Right atrium auricular region (tissue), 2 donors: ENCODE results near the gene NTN5. TPM values are rescaled to one million over a fixed set of nuclear protein-coding genes. Genes with fewer than 3 reads are reported as not detected.

ENCODE experiments used
- DNase-seq: peaks from one replicate; pipeline ENCODE4 v3.0.0-alpha.2; 2019; ENCODE audit warnings: low spot score
- H3K27ac ChIP-seq, 2 donors: fragments of 200-600 bp; sonication (generic); 1 replicate in 1 of 2; 2 replicates in 1 of 2; pipeline ENCODE4 v1.5.1; 2016 to 2019
- H3K27me3 ChIP-seq, 2 donors: fragments of 200-600 bp; sonication (generic); one replicate each; pipeline versions ENCODE4 v1.5.1 to v1.6.0; 2017 to 2019
- H3K36me3 ChIP-seq: fragments of 200-600 bp; sonication (generic); one replicate; pipeline ENCODE4 v1.5.1; 2016
- H3K4me1 ChIP-seq, 2 donors: fragments of 200-600 bp; sonication (generic); one replicate each; pipeline versions ENCODE4 v1.5.1 to v1.6.0; 2017 to 2019
- H3K4me3 ChIP-seq, 2 donors: fragments of 200-600 bp; sonication (generic); 1 replicate in 1 of 2; 2 replicates in 1 of 2; pipeline ENCODE4 v1.5.1; 2017 to 2019; ENCODE audit warnings: mild to moderate bottlenecking in 1 of 2, moderate library complexity in 1 of 2
- H3K9me3 ChIP-seq, 2 donors: fragments of 200-600 bp; sonication (generic); one replicate each; pipeline ENCODE4 v1.5.1; 2019
- total RNA-seq, 2 donors: library from RNA; depleted of rRNA; stranded (reverse); fragments of >200 nt; gene quantifications; one replicate each; pipeline ENCODE4 v1.1.0, GENCODE V29; 2016
- TF ChIP-seq, protein P1 (sequence below), 2 donors: fragments of 200-600 bp; sonication (generic); IDR thresholded peaks; one replicate each; pipeline ENCODE4 v1.5.1; 2019; ENCODE audit warnings: antibody characterized with exemption in 2 of 2

NTN5 gene, protein sequence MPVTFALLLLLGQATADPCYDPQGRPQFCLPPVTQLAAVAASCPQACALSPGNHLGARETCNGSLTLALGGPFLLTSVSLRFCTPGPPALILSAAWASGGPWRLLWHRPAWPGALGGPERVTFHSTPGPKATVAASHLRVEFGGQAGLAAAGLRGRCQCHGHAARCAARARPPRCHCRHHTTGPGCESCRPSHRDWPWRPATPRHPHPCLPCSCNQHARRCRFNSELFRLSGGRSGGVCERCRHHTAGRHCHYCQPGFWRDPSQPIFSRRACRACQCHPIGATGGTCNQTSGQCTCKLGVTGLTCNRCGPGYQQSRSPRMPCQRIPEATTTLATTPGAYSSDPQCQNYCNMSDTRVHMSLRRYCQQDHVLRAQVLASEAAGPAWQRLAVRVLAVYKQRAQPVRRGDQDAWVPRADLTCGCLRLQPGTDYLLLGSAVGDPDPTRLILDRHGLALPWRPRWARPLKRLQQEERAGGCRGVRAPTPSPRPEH
- total RNA-seq = under 1 TPM in 1 of 2 donors, not detected in 1; 0.16 TPM

DNA sequence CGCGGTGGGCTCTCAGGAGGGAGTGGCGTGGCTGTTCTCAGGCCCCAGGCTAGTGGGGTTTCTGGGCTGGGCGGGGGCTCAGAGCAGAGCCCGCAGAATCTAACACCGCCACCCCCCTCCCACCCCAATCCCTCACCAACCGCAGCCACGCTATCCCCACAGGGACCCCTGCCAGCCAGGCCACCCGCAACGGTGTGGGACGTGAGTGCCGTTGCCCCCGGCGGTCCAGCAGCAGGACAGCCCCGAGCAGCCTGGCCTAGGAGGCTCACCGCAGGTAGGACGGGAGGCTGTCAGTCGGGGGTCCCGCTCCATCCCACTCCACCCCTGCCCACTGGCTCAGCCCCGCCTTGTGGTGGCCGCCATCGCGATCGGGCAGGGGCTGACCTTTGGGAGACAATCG lies at the start of gene NTN5:
Gene NTN5 (minus strand): TSS at position 24 of the 400 bp plus-strand sequence. CDS start 2,031 bp downstream, outside the sequence.
- H3K36me3 ChIP-seq = no peaks in the 10 kb centered on the region
- TF ChIP-seq, protein P1, sequence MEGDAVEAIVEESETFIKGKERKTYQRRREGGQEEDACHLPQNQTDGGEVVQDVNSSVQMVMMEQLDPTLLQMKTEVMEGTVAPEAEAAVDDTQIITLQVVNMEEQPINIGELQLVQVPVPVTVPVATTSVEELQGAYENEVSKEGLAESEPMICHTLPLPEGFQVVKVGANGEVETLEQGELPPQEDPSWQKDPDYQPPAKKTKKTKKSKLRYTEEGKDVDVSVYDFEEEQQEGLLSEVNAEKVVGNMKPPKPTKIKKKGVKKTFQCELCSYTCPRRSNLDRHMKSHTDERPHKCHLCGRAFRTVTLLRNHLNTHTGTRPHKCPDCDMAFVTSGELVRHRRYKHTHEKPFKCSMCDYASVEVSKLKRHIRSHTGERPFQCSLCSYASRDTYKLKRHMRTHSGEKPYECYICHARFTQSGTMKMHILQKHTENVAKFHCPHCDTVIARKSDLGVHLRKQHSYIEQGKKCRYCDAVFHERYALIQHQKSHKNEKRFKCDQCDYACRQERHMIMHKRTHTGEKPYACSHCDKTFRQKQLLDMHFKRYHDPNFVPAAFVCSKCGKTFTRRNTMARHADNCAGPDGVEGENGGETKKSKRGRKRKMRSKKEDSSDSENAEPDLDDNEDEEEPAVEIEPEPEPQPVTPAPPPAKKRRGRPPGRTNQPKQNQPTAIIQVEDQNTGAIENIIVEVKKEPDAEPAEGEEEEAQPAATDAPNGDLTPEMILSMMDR (IDR thresholded peaks at IDR 0.05) = no peak
- no peak within 1 kb of the TSS for H3K4me3 ChIP-seq
- peaks cover 0 to 6% of the 10 kb centered on the region in 2 donors for H3K4me1 ChIP-seq
- no peaks in the 10 kb centered on the region for H3K9me3 ChIP-seq
- H3K27me3 ChIP-seq = no peaks in the 10 kb centered on the region
- H3K27ac ChIP-seq = no peak within 1 kb of the TSS
- no peak for DNase-seq

DNA sequence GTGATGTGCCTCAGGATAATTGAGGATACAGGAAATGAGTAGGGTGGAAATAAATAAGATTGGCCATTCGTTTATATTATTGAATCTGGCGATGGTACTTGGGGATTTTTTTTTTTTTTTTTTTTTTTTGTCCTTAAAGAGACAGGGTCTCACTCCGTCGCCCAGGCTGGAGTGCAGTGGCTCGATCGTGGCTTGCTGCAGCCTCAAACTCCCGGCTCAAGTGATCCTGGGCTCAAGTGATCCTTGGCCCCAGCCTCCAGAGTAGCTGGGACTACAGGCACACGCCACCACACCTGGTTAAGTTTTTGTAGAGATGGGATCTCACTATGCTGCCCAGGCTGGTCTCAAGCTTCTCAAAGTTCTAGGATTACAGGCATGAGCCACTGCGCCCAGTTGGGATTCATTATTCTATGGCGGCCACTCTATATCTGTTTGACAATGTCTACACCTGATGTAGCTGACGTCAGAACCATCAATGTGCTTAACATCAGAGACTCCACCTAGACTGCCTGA lies 49.4 kb upstream of the NTN5 start:
- Histone ChIP-seq H3K27ac (no peak overlapping the region), H3K36me3 (peaks cover 8% of the 10 kb centered on the region), H3K4me1 (peaks cover 0 to 52% of the 10 kb centered on the region in 2 donors), H3K4me3 (no peak overlapping the region), H3K27me3 (no peaks in the 10 kb centered on the region), H3K9me3 (no peaks in the 10 kb centered on the region)
- no peak for DNase-seq
- TF ChIP-seq, protein P1 (IDR thresholded peaks at IDR 0.05) = no peak

DNA sequence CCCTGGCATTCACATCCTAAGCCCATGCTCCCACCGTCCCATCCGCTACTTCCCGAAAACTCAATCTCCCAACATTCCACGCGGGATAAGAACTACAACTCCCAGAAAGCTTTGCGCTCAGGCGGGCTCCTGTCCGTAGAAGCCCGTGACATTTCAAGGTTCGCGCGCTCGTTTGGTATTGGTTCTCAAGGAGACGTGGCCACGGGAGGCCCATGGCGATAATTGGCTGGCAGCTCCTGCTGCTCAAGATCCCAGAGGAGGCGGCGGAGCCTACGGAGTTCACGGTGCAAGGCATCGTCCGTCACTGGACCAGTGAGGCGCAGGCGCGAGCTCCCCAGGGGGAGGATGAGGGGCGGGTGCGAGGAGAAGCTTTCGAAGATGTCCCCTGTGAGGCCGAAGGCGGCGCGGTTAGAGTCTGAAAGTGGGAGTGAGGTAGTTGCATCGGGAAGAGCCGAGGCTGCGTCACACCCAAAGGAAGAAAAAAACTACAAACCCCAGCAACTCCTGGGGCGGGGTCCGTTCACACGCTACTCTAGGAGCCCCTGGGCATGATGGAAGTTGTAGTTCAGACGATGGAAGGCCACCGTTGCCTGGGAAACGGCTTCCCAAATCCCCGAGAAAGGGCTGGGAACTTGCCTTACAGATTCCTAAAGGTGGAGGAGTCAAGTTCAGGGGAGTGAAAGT lies 47.9 kb upstream of the NTN5 start:
- peak; percentile 99 for DNase-seq
- Histone ChIP-seq H3K36me3 (no peaks in the 10 kb centered on the region), H3K4me1 (peaks cover 0 to 61% of the 10 kb centered on the region in 2 donors), H3K9me3 (no peaks in the 10 kb centered on the region), H3K27me3 (no peaks in the 10 kb centered on the region), H3K27ac (peak overlapping the region; percentile 80 to 89), H3K4me3 (peak overlapping the region; percentile 35 to 55)
- TF ChIP-seq, protein P1 (IDR thresholded peaks at IDR 0.05) = no peak

DNA sequence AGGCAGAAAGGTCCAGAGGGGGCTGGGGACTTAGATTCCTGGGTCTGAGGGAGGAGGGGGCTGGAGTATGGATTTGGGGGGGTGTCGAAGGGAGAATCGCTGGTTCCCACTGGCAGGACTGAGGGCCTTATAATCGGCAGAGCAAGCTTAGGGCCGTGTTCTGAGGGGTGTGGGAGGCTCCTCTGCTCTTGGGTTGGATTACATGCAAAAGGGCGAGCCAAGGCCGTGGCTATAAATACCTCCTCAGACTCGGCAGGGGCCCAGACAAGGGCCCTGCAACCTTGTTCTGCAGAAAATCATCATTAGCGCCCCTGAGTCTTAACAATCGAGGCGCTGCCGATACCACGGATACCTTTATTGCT lies 47.4 kb upstream of the NTN5 start:
- TF ChIP-seq, protein P1 (IDR thresholded peaks at IDR 0.05) = no peak
- no peaks in the 10 kb centered on the region for H3K9me3 ChIP-seq
- no peak for DNase-seq
- peaks cover 0 to 64% of the 10 kb centered on the region in 2 donors for H3K4me1 ChIP-seq
- H3K4me3 ChIP-seq = peak overlapping the region; percentile 15 to 55
- H3K27ac ChIP-seq = peak overlapping the region; percentile 80 to 89
- H3K27me3 ChIP-seq = no peaks in the 10 kb centered on the region
- H3K36me3 ChIP-seq = no peaks in the 10 kb centered on the region

DNA sequence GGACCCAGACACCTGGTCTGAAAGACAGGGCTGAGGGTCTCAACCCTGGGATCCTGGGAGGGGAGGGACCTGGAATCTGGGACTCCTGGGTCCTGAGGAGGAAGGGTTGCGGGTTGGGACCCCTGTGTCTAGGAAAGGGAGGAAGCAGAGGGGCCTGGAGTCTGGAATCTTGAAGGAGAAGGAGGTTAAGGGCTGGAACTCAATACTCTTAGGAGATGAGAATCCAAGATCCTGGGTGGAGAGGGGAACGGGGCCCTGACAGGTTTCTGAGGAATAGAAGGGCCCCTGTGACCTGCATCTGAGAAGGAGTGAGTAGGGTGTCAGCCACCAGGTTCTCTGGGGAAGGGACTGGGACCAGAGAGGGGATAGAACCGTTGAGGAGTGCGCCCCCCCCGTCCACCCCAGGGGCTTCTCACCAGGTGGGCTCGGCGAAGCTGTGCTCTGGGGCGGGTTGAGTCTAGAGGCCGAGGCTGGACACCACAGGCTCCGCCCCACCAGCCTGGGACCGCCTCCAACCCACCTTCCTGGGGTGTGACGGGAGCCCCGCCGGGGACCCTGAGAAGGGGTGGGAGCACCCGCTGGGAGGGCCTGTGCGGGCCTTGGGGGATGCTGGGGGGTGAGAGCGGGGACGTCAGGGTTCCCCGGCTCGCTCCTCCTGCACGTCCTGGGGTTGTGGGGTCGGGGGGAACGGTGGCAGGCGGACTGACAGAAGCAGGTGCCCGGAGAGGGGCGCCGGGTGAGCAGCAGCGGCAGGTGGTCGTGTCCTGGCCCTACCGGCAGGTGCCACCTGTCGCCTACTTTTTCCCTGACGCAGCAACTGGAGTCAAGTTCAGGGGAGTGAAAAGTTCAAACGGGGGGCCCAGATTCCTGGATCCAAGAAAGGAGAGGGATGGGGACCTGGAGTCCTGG lies 46.7 kb upstream of the NTN5 start, which contains the start of gene MAMSTR:
Gene MAMSTR (minus strand): TSS at position 463 of the 909 bp plus-strand sequence. CDS start 694 bp downstream, outside the sequence.
- TF ChIP-seq, protein P1 (IDR thresholded peaks at IDR 0.05) = no peak
- no peaks in the 10 kb centered on the region for H3K9me3 ChIP-seq
- peaks cover 0 to 64% of the 10 kb centered on the region in 2 donors for H3K4me1 ChIP-seq
- no peaks in the 10 kb centered on the region for H3K36me3 ChIP-seq
- DNase-seq = no peak
- no peaks in the 10 kb centered on the region for H3K27me3 ChIP-seq
- H3K27ac ChIP-seq = peak within 1 kb of the TSS; percentile 80 to 89
- peak within 1 kb of the TSS; percentile 15 to 55 for H3K4me3 ChIP-seq
